ENCODE data around the gene ATXN7.

- no peak for TF ChIP-seq EP300 (IDR thresholded peaks at IDR 0.05)
- no peak for TF ChIP-seq CTCF (IDR thresholded peaks at IDR 0.05)
These were observed 165.6 kb downstream of the ATXN7 start for GRCh38 chr3:64029287-64029686.

Data from esophagus muscularis mucosa (tissue), 3 donors.